Hepatocyte (in vitro differentiated cells): ENCODE data around the gene DHRS4. TPM values are rescaled to one million over a fixed set of nuclear protein-coding genes. Genes with fewer than 3 reads are reported as not detected.
"Not testable (repeated sequence)": the region's sequence is repeated elsewhere in the genome, so short reads cannot be mapped to it uniquely, and the experiment has no call there.

Experiments used
- DNase-seq: peaks from one replicate; pipeline ENCODE4 v3.0.0-alpha.2; 2016; ENCODE audit warnings: low spot score
- H2AFZ ChIP-seq: fragments of 200-600 bp; sonication (generic); 2 replicates; pipeline ENCODE4 v1.6.0; 2016; ENCODE audit warnings: antibody characterized with exemption, mild to moderate bottlenecking
- H3K27ac ChIP-seq: fragments of 200-600 bp; sonication (generic); 2 replicates; pipeline ENCODE4 v1.5.1; 2016; ENCODE audit warnings: mild to moderate bottlenecking
- H3K27me3 ChIP-seq: fragments of 200-600 bp; sonication (generic); 2 replicates; pipeline ENCODE4 v1.6.1; 2016
- H3K36me3 ChIP-seq: fragments of 200-600 bp; sonication (generic); replicated peaks from 2 replicates; pipeline ENCODE4 v1.5.1; 2016; ENCODE audit warnings: low read depth; ENCODE audit not compliant: insufficient read depth
- H3K4me1 ChIP-seq: fragments of 200-600 bp; sonication (generic); 2 replicates; pipeline ENCODE4 v1.5.1; 2016; ENCODE audit warnings: mild to moderate bottlenecking, moderate library complexity; ENCODE audit not compliant: insufficient read depth
- H3K4me2 ChIP-seq: fragments of 200-600 bp; sonication (generic); 2 replicates; pipeline ENCODE4 v1.6.0; 2016
- H3K4me3 ChIP-seq: fragments of 200-600 bp; sonication (generic); 2 replicates; pipeline ENCODE4 v1.5.1; 2016; ENCODE audit warnings: mild to moderate bottlenecking
- H3K79me2 ChIP-seq: fragments of 200-600 bp; sonication (generic); 2 replicates; pipeline ENCODE4 v1.6.0; 2017; ENCODE audit warnings: mild to moderate bottlenecking
- H3K9me2 ChIP-seq: fragments of 200-600 bp; sonication (generic); replicated peaks from 2 replicates; pipeline ENCODE4 v1.6.0; 2017; ENCODE audit warnings: mild to moderate bottlenecking; ENCODE audit not compliant: insufficient read depth
- H3K9me3 ChIP-seq: fragments of 200-600 bp; sonication (generic); 2 replicates; pipeline ENCODE4 v1.5.1; 2016; ENCODE audit warnings: low read depth, mild to moderate bottlenecking
- H4K20me1 ChIP-seq: fragments of 200-600 bp; sonication (generic); 2 replicates; pipeline ENCODE4 v1.6.0; 2016; ENCODE audit warnings: mild to moderate bottlenecking; ENCODE audit not compliant: insufficient read depth, poor library complexity, severe bottlenecking
- EZH2 ChIP-seq: fragments of 200-600 bp; sonication (generic); IDR thresholded peaks from 2 replicates; pipeline ENCODE4 v1.6.1; 2016; ENCODE audit warnings: antibody characterized with exemption, mild to moderate bottlenecking, borderline replicate concordance
- EZH2phosphoT487 ChIP-seq: fragments of 200-600 bp; sonication (generic); IDR thresholded peaks from one replicate; pipeline ENCODE4 v1.6.1; 2018; ENCODE audit warnings: antibody characterized with exemption, mild to moderate bottlenecking, low read depth, moderate library complexity; ENCODE audit not compliant: unreplicated experiment, severe bottlenecking
- WGBS: methylation state at CpG from one replicate; pipeline ENCODE4 v1.1.6; 2016; ENCODE audit warnings: low lambda C conversion rate; ENCODE audit errors: missing lambda C conversion rate; 5-methylcytosine and 5-hydroxymethylcytosine counted together
- polyA plus RNA-seq: library from polyadenylated mRNA; unstranded; fragments of >200 nt; fragmentation: Nextera tagmentation; extraction: Ambion mirVana; gene quantifications from 2 replicates; pipeline ENCODE4 v1.2.1, GENCODE V29; 2016
- total RNA-seq: library from RNA; depleted of rRNA; stranded (reverse); fragments of >200 nt; gene quantifications from 2 replicates; pipeline ENCODE4 v1.2.3, GENCODE V29; 2014
- TF ChIP-seq, protein P1 (sequence below): fragments of 200-600 bp; sonication (generic); IDR thresholded peaks from 2 replicates; pipeline ENCODE4 v1.5.1; 2016; ENCODE audit warnings: antibody characterized with exemption, mild to moderate bottlenecking; ENCODE audit not compliant: poor library complexity

DHRS4 gene
- total and polyA plus RNA-seq, 2 experiments from 2014 or later: 38.3 to 47.4 TPM

DNA sequence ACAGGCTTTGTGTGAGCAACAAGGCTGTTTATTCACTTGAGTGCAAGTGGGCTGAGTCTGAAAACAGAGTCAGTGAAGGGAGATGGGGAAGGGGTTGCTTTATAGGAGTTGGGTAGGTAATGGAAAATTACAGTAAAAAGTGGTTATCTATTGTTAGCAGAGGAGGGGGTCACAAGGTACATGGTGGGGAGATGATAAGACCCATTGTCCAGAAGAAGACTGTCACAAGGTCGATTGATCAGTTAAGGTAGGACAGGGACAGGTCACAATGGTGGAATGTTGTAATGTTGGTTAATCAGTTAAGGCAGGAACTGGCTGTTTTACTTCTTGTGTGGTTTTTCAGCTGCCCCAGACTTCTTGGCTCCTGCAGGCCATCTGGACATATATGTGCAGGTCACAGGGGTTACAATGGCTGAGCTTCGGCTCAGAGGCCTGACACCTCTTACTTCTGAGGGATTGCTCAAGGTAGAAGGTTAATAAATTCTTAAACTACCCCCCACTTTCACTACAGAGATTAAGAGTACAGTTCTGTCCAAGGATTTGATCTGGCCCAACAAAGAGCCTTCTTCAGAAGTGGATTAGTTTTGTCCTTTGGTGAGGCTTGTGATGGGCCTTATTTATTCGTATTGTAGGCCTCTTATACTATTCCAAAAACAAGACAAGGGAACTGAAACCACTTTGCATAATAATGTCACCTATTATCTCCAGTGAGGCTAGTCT, 13.8 kb upstream of the DHRS4 start:
- DNase-seq: no peak
- 61% methylated on average over 3 of the region's 3 CpGs for WGBS
- no peaks in the 10 kb centered on the region for H3K4me1 ChIP-seq

DNA sequence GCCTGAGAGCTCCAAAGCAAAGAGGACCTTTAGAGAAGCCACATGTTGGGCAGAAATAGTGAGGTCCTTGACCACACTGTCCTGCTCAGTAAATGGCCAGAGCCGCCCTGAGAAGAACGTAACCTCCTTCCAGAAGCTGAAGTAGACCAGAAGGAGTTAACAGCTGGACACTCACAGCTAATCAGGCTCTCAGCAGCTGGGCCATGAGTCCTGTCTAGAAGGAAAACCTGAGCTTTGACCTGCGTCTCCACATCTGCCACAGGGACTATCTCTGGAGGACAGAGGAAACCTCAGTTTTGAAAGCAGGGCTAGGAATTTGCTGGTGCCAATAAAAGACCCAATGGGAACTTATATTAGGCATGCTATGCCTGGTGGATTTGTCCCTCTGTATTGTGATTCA, 12.3 kb upstream of the DHRS4 start:
- H3K4me2 ChIP-seq: no peak overlapping the region
- no peak for TF ChIP-seq EZH2phosphoT487
- H3K4me3 ChIP-seq: no peak overlapping the region
- no peak for DNase-seq
- 65% methylated on average over 3 of the region's 3 CpGs for WGBS
- no peak overlapping the region for H2AFZ ChIP-seq
- H4K20me1 ChIP-seq: no peaks in the 10 kb centered on the region
- H3K27ac ChIP-seq: no peak overlapping the region
- H3K9me2 ChIP-seq: no peaks in the 10 kb centered on the region
- peaks cover 13% of the 10 kb centered on the region for H3K79me2 ChIP-seq
- H3K27me3 ChIP-seq: no peaks in the 10 kb centered on the region
- H3K4me1 ChIP-seq: no peaks in the 10 kb centered on the region
- no peaks in the 10 kb centered on the region for H3K36me3 ChIP-seq
- no peaks in the 10 kb centered on the region for H3K9me3 ChIP-seq

More for the DNA sequence above, 13.8 kb upstream of the DHRS4 start:
- Histone ChIP-seq H3K4me2 (no peak overlapping the region), H3K4me3 (no peak overlapping the region), H3K79me2 (peaks cover 5% of the 10 kb centered on the region), H3K27ac (no peak overlapping the region), H3K36me3 (no peaks in the 10 kb centered on the region), H3K9me2 (no peaks in the 10 kb centered on the region), H3K27me3 (no peaks in the 10 kb centered on the region), H4K20me1 (no peaks in the 10 kb centered on the region), H3K9me3 (no peaks in the 10 kb centered on the region), H2AFZ (no peak overlapping the region)
- no peak for TF ChIP-seq EZH2
- no peak for TF ChIP-seq EZH2phosphoT487
- TF ChIP-seq, protein P1, sequence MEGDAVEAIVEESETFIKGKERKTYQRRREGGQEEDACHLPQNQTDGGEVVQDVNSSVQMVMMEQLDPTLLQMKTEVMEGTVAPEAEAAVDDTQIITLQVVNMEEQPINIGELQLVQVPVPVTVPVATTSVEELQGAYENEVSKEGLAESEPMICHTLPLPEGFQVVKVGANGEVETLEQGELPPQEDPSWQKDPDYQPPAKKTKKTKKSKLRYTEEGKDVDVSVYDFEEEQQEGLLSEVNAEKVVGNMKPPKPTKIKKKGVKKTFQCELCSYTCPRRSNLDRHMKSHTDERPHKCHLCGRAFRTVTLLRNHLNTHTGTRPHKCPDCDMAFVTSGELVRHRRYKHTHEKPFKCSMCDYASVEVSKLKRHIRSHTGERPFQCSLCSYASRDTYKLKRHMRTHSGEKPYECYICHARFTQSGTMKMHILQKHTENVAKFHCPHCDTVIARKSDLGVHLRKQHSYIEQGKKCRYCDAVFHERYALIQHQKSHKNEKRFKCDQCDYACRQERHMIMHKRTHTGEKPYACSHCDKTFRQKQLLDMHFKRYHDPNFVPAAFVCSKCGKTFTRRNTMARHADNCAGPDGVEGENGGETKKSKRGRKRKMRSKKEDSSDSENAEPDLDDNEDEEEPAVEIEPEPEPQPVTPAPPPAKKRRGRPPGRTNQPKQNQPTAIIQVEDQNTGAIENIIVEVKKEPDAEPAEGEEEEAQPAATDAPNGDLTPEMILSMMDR: no peak

DNA sequence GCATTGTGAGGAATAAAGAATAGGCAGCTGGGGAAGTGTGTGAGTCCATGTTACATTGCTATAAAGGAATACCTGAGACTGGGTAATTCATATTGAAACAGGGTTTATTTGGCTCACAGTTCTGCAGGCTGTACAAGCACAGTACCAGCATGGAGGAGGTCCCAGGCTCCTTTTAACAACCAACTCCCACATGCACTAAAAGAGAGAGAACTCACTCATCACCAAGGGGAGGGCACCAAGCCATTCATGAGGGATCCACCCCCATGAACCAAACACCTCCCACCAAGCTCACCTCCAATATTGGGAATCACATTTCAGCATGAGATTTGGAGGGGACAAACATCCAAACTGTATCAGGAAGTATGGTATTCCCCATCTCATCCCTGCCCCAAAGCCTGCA, 11.9 kb upstream of the DHRS4 start:
- no peaks in the 10 kb centered on the region for H3K9me3 ChIP-seq
- TF ChIP-seq EZH2phosphoT487 (no peak), EZH2 (no peak)
- TF ChIP-seq, protein P1: no peak
- no peak overlapping the region for H3K4me2 ChIP-seq
- peaks cover 13% of the 10 kb centered on the region for H3K79me2 ChIP-seq
- H2AFZ ChIP-seq: no peak overlapping the region
- no peak for DNase-seq
- no peaks in the 10 kb centered on the region for H4K20me1 ChIP-seq
- H3K27me3 ChIP-seq: no peaks in the 10 kb centered on the region
- no peak overlapping the region for H3K4me3 ChIP-seq
- no peaks in the 10 kb centered on the region for H3K9me2 ChIP-seq
- H3K36me3 ChIP-seq: no peaks in the 10 kb centered on the region
- no peaks in the 10 kb centered on the region for H3K4me1 ChIP-seq
- no peak overlapping the region for H3K27ac ChIP-seq

DNA sequence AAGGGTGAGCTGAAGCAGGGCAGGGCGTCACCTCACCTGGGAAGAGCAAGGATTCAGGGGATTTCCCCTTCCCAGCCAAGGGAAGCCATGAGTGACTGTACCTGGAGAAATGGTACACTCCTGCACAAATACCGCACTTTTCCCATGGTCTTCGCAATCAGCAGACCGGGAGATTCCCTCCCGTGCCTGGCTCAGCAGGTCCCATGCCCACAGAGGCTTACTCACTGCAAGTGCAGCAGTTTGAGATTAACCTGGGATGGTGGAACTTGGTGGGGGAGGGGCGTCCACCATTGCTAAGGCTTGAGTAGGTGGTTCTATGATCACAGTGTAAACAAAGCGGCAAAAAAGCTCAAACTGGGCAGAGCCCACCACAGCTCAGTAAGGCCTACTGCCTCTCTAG, 11.0 kb upstream of the DHRS4 start:
- H3K36me3 ChIP-seq: no peaks in the 10 kb centered on the region
- no peaks in the 10 kb centered on the region for H3K27me3 ChIP-seq
- peaks cover 17% of the 10 kb centered on the region for H3K79me2 ChIP-seq
- H2AFZ ChIP-seq: no peak overlapping the region
- no peak overlapping the region for H3K27ac ChIP-seq
- no peak overlapping the region for H3K4me3 ChIP-seq
- TF ChIP-seq EZH2phosphoT487 (no peak), EZH2 (no peak)
- TF ChIP-seq, protein P1: no peak
- no peaks in the 10 kb centered on the region for H3K9me3 ChIP-seq
- no peaks in the 10 kb centered on the region for H3K9me2 ChIP-seq
- H4K20me1 ChIP-seq: no peaks in the 10 kb centered on the region
- no peak for DNase-seq
- H3K4me2 ChIP-seq: no peak overlapping the region
- WGBS: 94% methylated on average over 7 of the region's 7 CpGs
- H3K4me1 ChIP-seq: no peaks in the 10 kb centered on the region

DNA sequence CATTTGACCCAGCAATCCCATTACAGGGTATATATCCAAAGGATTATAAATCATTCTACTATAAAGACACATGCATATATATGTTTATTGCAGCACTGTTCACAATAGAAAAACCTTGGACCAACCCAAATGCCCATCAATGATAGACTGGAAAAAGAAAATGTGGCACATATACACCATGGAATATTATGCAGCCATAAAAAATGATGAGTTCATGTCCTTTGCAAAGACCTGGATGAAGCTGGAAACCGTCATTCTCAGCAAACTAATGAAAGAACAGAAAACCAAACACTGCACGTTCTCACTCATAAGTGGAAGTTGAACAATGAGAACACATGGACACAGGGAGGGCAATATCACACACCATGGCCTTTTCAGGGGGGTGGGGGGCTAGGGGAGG, 4.5 kb upstream of the DHRS4 start:
- 80% methylated on average over 2 of the region's 2 CpGs for WGBS
- H3K9me2 ChIP-seq, DNase-seq, H3K27me3 ChIP-seq, H3K27ac ChIP-seq, H3K4me2 ChIP-seq, H3K4me1 ChIP-seq, H3K4me3 ChIP-seq, H3K36me3 ChIP-seq, H4K20me1 ChIP-seq, H3K9me3 ChIP-seq, H2AFZ ChIP-seq: not testable (repeated sequence)
- H3K79me2 ChIP-seq: peaks cover 38% of the 10 kb centered on the region
